ENCODE data around the gene NUTM2D.
"Not testable (repeated sequence)": the region's sequence is repeated elsewhere in the genome, so short reads cannot be mapped to it uniquely, and the experiment has no call there.

Gene NUTM2D

GRCh38 chr10:87357444-87357843 is at the start of gene NUTM2D:
Gene NUTM2D (plus strand): TSS chr10:87357744. CDS start chr10:87358266, 522 bp downstream.
- not testable (repeated sequence) for DNase-seq

GRCh38 chr10:87308702-87309101 is 48.8 kb upstream of the NUTM2D start:
- not testable (repeated sequence) for DNase-seq

- not testable (repeated sequence) for DNase-seq
These were observed 47.9 kb upstream of the NUTM2D start for GRCh38 chr10:87309657-87310056.

GRCh38 chr10:87311521-87311920 is 46.0 kb upstream of the NUTM2D start:
- DNase-seq, result not testable (repeated sequence)

GRCh38 chr10:87313649-87314359 is 43.7 kb upstream of the NUTM2D start:
- not testable (repeated sequence) for DNase-seq

GRCh38 chr10:87314360-87314973 is 43.1 kb upstream of the NUTM2D start:
- not testable (repeated sequence) for DNase-seq

- not testable (repeated sequence) for DNase-seq
These were observed 36.0 kb upstream of the NUTM2D start for GRCh38 chr10:87321505-87321904.

- not testable (repeated sequence) for DNase-seq
These were observed 33.0 kb upstream of the NUTM2D start for GRCh38 chr10:87324559-87324958.

GRCh38 chr10:87327958-87328357 is 29.6 kb upstream of the NUTM2D start:
- not testable (repeated sequence) for DNase-seq

GRCh38 chr10:87329131-87329530 is 28.4 kb upstream of the NUTM2D start:
- DNase-seq, result not testable (repeated sequence)

GRCh38 chr10:87332687-87333086 is 24.9 kb upstream of the NUTM2D start:
- DNase-seq, result not testable (repeated sequence)

GRCh38 chr10:87340411-87340810 is 17.1 kb upstream of the NUTM2D start:
- not testable (repeated sequence) for DNase-seq

GRCh38 chr10:87341546-87342142 is 15.9 kb upstream of the NUTM2D start:
- DNase-seq, result not testable (repeated sequence)

- DNase-seq, result not testable (repeated sequence)
These were observed 15.3 kb upstream of the NUTM2D start for GRCh38 chr10:87342249-87342710.

GRCh38 chr10:87342711-87343258 is 14.8 kb upstream of the NUTM2D start:
- DNase-seq, result not testable (repeated sequence)

- DNase-seq, result not testable (repeated sequence)
These were observed 11.8 kb upstream of the NUTM2D start for GRCh38 chr10:87345743-87346142.

- DNase-seq, result not testable (repeated sequence)
These were observed 7.4 kb upstream of the NUTM2D start for GRCh38 chr10:87350161-87350560.

GRCh38 chr10:87352825-87353224 is 4.7 kb upstream of the NUTM2D start:
- not testable (repeated sequence) for DNase-seq

- DNase-seq, result not testable (repeated sequence)
These were observed 2.4 kb upstream of the NUTM2D start for GRCh38 chr10:87355110-87355509.

GRCh38 chr10:87358159-87358558 is 615 bp downstream of the NUTM2D start:
- not testable (repeated sequence) for DNase-seq

- DNase-seq, result not testable (repeated sequence)
These were observed 12.1 kb downstream of the NUTM2D start for GRCh38 chr10:87369514-87370112.

- DNase-seq, result not testable (repeated sequence)
These were observed 16.5 kb downstream of the NUTM2D start for GRCh38 chr10:87374091-87374490.

- DNase-seq, result not testable (repeated sequence)
These were observed 21.6 kb downstream of the NUTM2D start for GRCh38 chr10:87379115-87379514.

Data from 8988T (cell line).